Activated CD4-positive, alpha-beta T cell treated with anti-CD3 and anti-CD28 coated beads, Interleukin-2, Interleukin-4, amounts not matched to agents 100 ng/mL and 50 ng/mL, durations not matched to agents 16 hours and 8 hours (primary cell): ENCODE data around the gene ATP13A4.
A peak's percentile ranks its signal among the peaks of the same experiment; 100 is the strongest.

Source experiments
- DNase-seq: peaks from one replicate; pipeline ENCODE4 v3.0.0-alpha.2; 2020; ENCODE audit warnings: low spot score

ATP13A4 gene

GRCh38 chr3:193391902-193392301 lies 162.8 kb downstream of the ATP13A4 start:
- no peak for DNase-seq

GRCh38 chr3:193389335-193389734 lies 165.4 kb downstream of the ATP13A4 start:
- DNase-seq, result no peak

GRCh38 chr3:193388361-193388760 lies 166.3 kb downstream of the ATP13A4 start:
- DNase-seq, result no peak

GRCh38 chr3:193387596-193387995 lies 167.1 kb downstream of the ATP13A4 start:
- no peak for DNase-seq

GRCh38 chr3:193378706-193379105 lies 176.0 kb downstream of the ATP13A4 start, which contains the start of gene ATP13A5:
TSS of gene ATP13A5 (minus strand) at chr3:193378753. CDS start at chr3:193378725, 28 bp downstream.
- DNase-seq, result no peak

GRCh38 chr3:193377591-193377990 lies 177.1 kb downstream of the ATP13A4 start:
- no peak for DNase-seq

- no peak for DNase-seq
These were observed 179.1 kb downstream of the ATP13A4 start for GRCh38 chr3:193375614-193376013.

- DNase-seq, result peak; percentile 6
These were observed 181.9 kb downstream of the ATP13A4 start for GRCh38 chr3:193372783-193373182.

GRCh38 chr3:193367868-193368267 lies 186.8 kb downstream of the ATP13A4 start:
- DNase-seq, result no peak

GRCh38 chr3:193357291-193357690 lies 197.4 kb downstream of the ATP13A4 start:
- DNase-seq, result no peak

GRCh38 chr3:193354423-193354822 lies 200.3 kb downstream of the ATP13A4 start:
- no peak for DNase-seq
